ENCODE data around the gene FAM236A. TPM values are rescaled to one million over a fixed set of nuclear protein-coding genes. Genes with fewer than 3 reads are reported as not detected.

FAM236A gene
- total RNA-seq, 1 donor from 2014 or later = not detected

Other genes with a start within 250 kb of the FAM236A start
- gene PHKA1, start 223.9 kb upstream of the FAM236A start, total RNA-seq = 18.1 TPM
- not detected for gene DMRTC1B, start 161.3 kb upstream of the FAM236A start, total RNA-seq
- not detected for gene FAM236B, start 155.5 kb upstream of the FAM236A start, total RNA-seq
- not detected for gene FAM236D, start 130.0 kb upstream of the FAM236A start, total RNA-seq
- gene FAM236C, start 25.6 kb upstream of the FAM236A start, total RNA-seq = not detected
- not detected for gene DMRTC1, start 5.6 kb downstream of the FAM236A start, total RNA-seq
- not detected for gene PABPC1L2B, start 64.7 kb downstream of the FAM236A start, total RNA-seq
- gene PABPC1L2A, start 141.3 kb downstream of the FAM236A start, total RNA-seq = not detected

Measured in left ventricle myocardium inferior (tissue), 1 donor.